Keratinocyte (primary cell): ENCODE results near the gene HNRNPD. TPM values are rescaled to one million over a fixed set of nuclear protein-coding genes. Genes with fewer than 3 reads are reported as not detected.
"Not testable (repeated sequence)": the region's sequence is repeated elsewhere in the genome, so short reads cannot be mapped to it uniquely, and the experiment has no call there.

ENCODE experiments used
- DNase-seq: peaks from one replicate; pipeline ENCODE4 v3.0.0-alpha.2; 2011; ENCODE audit warnings: low read depth, missing footprints, low spot score
- FAIRE-seq: peaks from 2 replicates; lab custom pipeline; 2011; peaks lifted over from hg19 to GRCh38; lab: Jason Lieb, UNC
- H2AFZ ChIP-seq: 2 replicates; pipeline ENCODE4 v1.6.0; 2012; ENCODE audit warnings: low read length, control low read depth, inconsistent platforms; ENCODE audit not compliant: control insufficient read depth
- H3K27ac ChIP-seq: 2 replicates; pipeline ENCODE4 v1.5.1; 2011; ENCODE audit warnings: low read length; ENCODE audit not compliant: control insufficient read depth, insufficient read depth
- H3K27me3 ChIP-seq: 3 replicates; pipeline ENCODE4 v1.6.0; 2011; ENCODE audit warnings: low read length; ENCODE audit not compliant: control insufficient read depth, insufficient read depth; ENCODE audit errors: extremely low read depth
- H3K36me3 ChIP-seq, 2 experiments: 2 replicates in 1 of 2; 3 replicates in 1 of 2; pipeline ENCODE4 v1.5.1; 2011; ENCODE audit warnings: low read length in 2 of 2, mild to moderate bottlenecking in 1 of 2; ENCODE audit not compliant: control insufficient read depth in 2 of 2, insufficient read depth in 2 of 2; ENCODE audit errors: extremely low read depth in 1 of 2
- H3K4me1 ChIP-seq: 3 replicates; pipeline ENCODE4 v1.5.1; 2011; ENCODE audit warnings: low read length; ENCODE audit not compliant: control insufficient read depth, insufficient read depth; ENCODE audit errors: extremely low read depth
- H3K4me2 ChIP-seq: 3 replicates; pipeline ENCODE4 v1.6.0; 2011; ENCODE audit warnings: low read depth, low read length; ENCODE audit not compliant: control insufficient read depth, insufficient read depth; ENCODE audit errors: extremely low read depth
- H3K4me3 ChIP-seq, 3 experiments: fragments of 200-600 bp in 1 of 3; sonication (generic) in 1 of 3; 2 replicates in 2 of 3; 3 replicates in 1 of 3; pipeline ENCODE4 v1.5.1; 2011 to 2016; ENCODE audit warnings: low read length in 3 of 3, mild to moderate bottlenecking in 3 of 3, control low read depth in 2 of 3, inconsistent platforms in 1 of 3, low read depth in 1 of 3, mixed read lengths in 1 of 3, mixed run types in 1 of 3, moderate library complexity in 1 of 3; ENCODE audit not compliant: control insufficient read depth in 2 of 3, insufficient read depth in 2 of 3; ENCODE audit errors: extremely low read depth in 1 of 3
- H3K79me2 ChIP-seq: 2 replicates; pipeline ENCODE4 v1.6.0; 2012; ENCODE audit warnings: low read length; ENCODE audit not compliant: control insufficient read depth, insufficient read depth
- H3K9ac ChIP-seq: 3 replicates; pipeline ENCODE4 v1.6.0; 2011; ENCODE audit warnings: low read length; ENCODE audit not compliant: control insufficient read depth, insufficient read depth; ENCODE audit errors: extremely low read depth
- H3K9me1 ChIP-seq: 3 replicates; pipeline ENCODE4 v1.6.0; 2011; ENCODE audit warnings: low read length; ENCODE audit not compliant: control insufficient read depth, insufficient read depth; ENCODE audit errors: extremely low read depth
- H3K9me3 ChIP-seq: 2 replicates; pipeline ENCODE4 v1.5.1; 2012; ENCODE audit warnings: low read depth, low read length; ENCODE audit not compliant: control insufficient read depth
- H4K20me1 ChIP-seq: 3 replicates; pipeline ENCODE4 v1.6.0; 2011; ENCODE audit warnings: low read length; ENCODE audit not compliant: control insufficient read depth, insufficient read depth; ENCODE audit errors: extremely low read depth
- EZH2 ChIP-seq: IDR thresholded peaks from one replicate; pipeline ENCODE4 v1.6.1; 2012; ENCODE audit warnings: inconsistent platforms, mild to moderate bottlenecking, low read length, moderate library complexity
- dilution Hi-C: fragments of 300-500 bp; cut with MboI; formaldehyde crosslinking; loops from one replicate; pipeline ENCODE4 v1.7.0; 2020; ENCODE audit warnings: low sequenced_read_pairs; ENCODE audit not compliant: extremely low pct_ligation_motif_present
- polyA plus RNA-seq, 5 experiments: library from polyadenylated mRNA; depleted of rRNA in 3 of 5; stranded (reverse) in 3 of 5; stranded (forward) in 1 of 5; unstranded in 1 of 5; fragments of >200 nt; gene quantifications; 1 replicate in 1 of 5; 2 replicates in 3 of 5; 3 replicates in 1 of 5; pipeline versions ENCODE4 v1.2.1 to v1.2.3, GENCODE V29; 2011 to 2012; ENCODE audit warnings: missing spikeins in 2 of 5, low read depth in 1 of 5, low replicate concordance in 1 of 5
- TF ChIP-seq, protein P1 (sequence below), 3 experiments: IDR thresholded peaks in 1 of 3; conservative IDR thresholded peaks in 1 of 3; optimal IDR thresholded peaks in 1 of 3; 2 replicates in 2 of 3; 3 replicates in 1 of 3; pipeline versions ENCODE3 to v1.5.1; 2011; ENCODE audit warnings: low read length in 3 of 3, mild to moderate bottlenecking in 3 of 3, moderate library complexity in 2 of 3, control low read depth in 1 of 3, inconsistent platforms in 1 of 3; ENCODE audit not compliant: insufficient read depth in 2 of 3; ENCODE audit errors: extremely low read depth in 1 of 3

HNRNPD gene
- polyA plus RNA-seq, 1 donor (not counting 4 experiments of a cell fraction or from before 2014, with no cell fraction given) = 91.3 TPM

DNA sequence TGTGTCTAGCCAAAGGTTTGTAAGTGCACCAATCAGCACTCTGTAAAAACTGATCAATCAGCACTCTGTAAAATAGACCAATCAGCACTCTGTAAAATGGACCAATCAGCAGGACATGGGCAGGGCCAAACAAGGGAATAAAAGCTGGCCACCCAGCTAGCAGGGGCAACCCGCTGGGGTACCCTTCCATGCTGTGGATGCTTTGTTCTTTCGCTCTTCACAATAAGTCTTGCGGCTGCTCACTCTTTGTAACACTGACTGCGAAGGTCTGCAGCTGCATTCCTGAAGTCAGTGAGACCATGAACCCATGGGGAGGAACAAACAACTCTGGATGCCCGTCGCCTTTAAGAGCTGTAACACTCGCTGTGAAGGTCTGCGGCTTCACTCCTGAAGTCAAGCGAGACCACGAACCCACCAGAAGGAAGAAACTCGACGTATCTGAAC, 42.2 kb upstream of the HNRNPD start:
- no peaks in the 10 kb centered on the region for H4K20me1 ChIP-seq
- H3K9me1 ChIP-seq = no peaks in the 10 kb centered on the region
- DNase-seq (no peak), FAIRE-seq (no peak)
- no peak for TF ChIP-seq EZH2
- TF ChIP-seq, protein P1, sequence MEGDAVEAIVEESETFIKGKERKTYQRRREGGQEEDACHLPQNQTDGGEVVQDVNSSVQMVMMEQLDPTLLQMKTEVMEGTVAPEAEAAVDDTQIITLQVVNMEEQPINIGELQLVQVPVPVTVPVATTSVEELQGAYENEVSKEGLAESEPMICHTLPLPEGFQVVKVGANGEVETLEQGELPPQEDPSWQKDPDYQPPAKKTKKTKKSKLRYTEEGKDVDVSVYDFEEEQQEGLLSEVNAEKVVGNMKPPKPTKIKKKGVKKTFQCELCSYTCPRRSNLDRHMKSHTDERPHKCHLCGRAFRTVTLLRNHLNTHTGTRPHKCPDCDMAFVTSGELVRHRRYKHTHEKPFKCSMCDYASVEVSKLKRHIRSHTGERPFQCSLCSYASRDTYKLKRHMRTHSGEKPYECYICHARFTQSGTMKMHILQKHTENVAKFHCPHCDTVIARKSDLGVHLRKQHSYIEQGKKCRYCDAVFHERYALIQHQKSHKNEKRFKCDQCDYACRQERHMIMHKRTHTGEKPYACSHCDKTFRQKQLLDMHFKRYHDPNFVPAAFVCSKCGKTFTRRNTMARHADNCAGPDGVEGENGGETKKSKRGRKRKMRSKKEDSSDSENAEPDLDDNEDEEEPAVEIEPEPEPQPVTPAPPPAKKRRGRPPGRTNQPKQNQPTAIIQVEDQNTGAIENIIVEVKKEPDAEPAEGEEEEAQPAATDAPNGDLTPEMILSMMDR (optimal IDR thresholded peaks at IDR 0.05 in 1 of 3, IDR thresholded peaks at IDR 0.05 in 1 of 3, conservative IDR thresholded peaks at IDR 0.05 in 1 of 3; ENCODE audit: extremely low read depth in 1 of 3, insufficient read depth in 2 of 3, low read length in 3 of 3) = no peak
- no peaks in the 10 kb centered on the region for H3K4me1 ChIP-seq
- no peak overlapping the region for H3K4me3 ChIP-seq
- dilution Hi-C loops = no loop called here
- no peaks in the 10 kb centered on the region for H3K36me3 ChIP-seq
- no peaks in the 10 kb centered on the region for H3K9me3 ChIP-seq
- no peak overlapping the region for H3K27ac ChIP-seq
- no peak overlapping the region for H3K4me2 ChIP-seq
- no peaks in the 10 kb centered on the region for H3K79me2 ChIP-seq
- no peaks in the 10 kb centered on the region for H3K27me3 ChIP-seq
- H2AFZ ChIP-seq = no peak overlapping the region
- no peak overlapping the region for H3K9ac ChIP-seq

DNA sequence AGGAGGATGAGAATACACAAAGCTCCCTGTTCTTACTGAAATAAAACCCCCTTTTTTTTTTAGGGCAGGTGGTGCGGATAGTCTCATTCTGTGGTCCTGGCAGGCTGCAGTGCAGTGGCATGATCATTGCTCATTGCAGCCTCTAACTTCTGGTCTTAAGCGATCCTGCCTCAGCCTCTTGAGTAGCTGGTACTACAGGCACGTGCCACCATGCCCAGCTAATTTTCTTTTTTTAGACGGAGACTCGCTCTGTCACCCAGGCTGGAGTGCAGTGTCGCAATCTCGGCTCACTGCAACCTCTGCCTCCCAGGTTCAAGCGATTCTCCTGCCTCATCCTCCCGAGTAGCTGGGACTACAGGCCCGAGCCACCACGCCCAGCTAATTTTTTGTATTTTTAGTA, 41.3 kb upstream of the HNRNPD start:
- dilution Hi-C loops, H3K4me2 ChIP-seq, H3K9me3 ChIP-seq, H2AFZ ChIP-seq, DNase-seq, H3K9me1 ChIP-seq, H4K20me1 ChIP-seq, H3K27me3 ChIP-seq, H3K9ac ChIP-seq, H3K27ac ChIP-seq, H3K4me1 ChIP-seq, H3K4me3 ChIP-seq, FAIRE-seq, H3K36me3 ChIP-seq, H3K79me2 ChIP-seq: not testable (repeated sequence)

DNA sequence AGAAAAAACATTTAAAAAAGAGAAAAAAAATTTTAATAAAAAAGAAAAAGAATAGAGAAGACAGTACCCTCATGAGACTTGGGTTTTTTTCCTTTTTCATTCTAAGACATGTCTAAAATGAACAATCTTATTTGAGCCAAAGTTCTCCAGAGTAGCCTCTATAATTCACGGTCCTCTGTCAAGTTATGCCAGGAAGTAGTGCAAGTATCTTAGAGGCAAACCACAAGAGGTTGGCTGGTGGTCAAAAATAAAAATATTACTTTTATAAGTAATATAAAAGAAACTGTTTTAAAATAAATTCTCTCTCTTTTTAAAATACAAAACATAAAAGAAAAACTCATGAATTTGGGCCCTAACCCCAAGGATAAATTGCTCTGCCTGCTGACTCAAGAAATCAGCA, 29.9 kb upstream of the HNRNPD start:
- Histone ChIP-seq H3K27ac (no peak overlapping the region), H3K9me3 (no peaks in the 10 kb centered on the region), H3K27me3 (no peaks in the 10 kb centered on the region), H3K4me1 (no peaks in the 10 kb centered on the region), H4K20me1 (no peaks in the 10 kb centered on the region), H3K4me3 (no peak overlapping the region), H3K36me3 (no peaks in the 10 kb centered on the region), H3K79me2 (no peaks in the 10 kb centered on the region), H3K9ac (no peak overlapping the region), H3K4me2 (no peak overlapping the region), H3K9me1 (no peaks in the 10 kb centered on the region), H2AFZ (no peak overlapping the region)
- FAIRE-seq (no peak), DNase-seq (no peak)
- TF ChIP-seq, protein P1 (optimal IDR thresholded peaks at IDR 0.05 in 1 of 3, IDR thresholded peaks at IDR 0.05 in 1 of 3, conservative IDR thresholded peaks at IDR 0.05 in 1 of 3; ENCODE audit: extremely low read depth in 1 of 3, insufficient read depth in 2 of 3, low read length in 3 of 3) = no peak
- TF ChIP-seq EZH2 = no peak
- dilution Hi-C loops = no loop called here
